Spleen (tissue), 7 donors: Measurements from ENCODE around the gene EMC9.

Source experiments
- POLR2A ChIP-seq, 3 donors: fragments of 450-650 bp; IDR thresholded peaks; one replicate each; pipeline ENCODE4 v1.5.1; 2017; ENCODE audit warnings: antibody characterized with exemption in 3 of 3, mild to moderate bottlenecking in 1 of 3
- POLR2AphosphoS5 ChIP-seq, 3 donors: sonication (generic); formaldehyde crosslinking; IDR thresholded peaks; one replicate each; pipeline ENCODE4 v1.5.1; 2017; ENCODE audit warnings: antibody characterized with exemption in 3 of 3
- TF ChIP-seq, protein P1 (sequence below), 11 experiments: fragments of 200-600 bp in 7 of 11; fragments of 450-650 bp in 4 of 11; sonication (generic) in 4 of 11; IDR thresholded peaks in 8 of 11; conservative IDR thresholded peaks in 3 of 11; 1 replicate in 7 of 11; 2 replicates in 4 of 11; pipeline versions ENCODE4 v1.4.0 to v1.8.0; 2016 to 2021; ENCODE audit warnings: antibody characterized with exemption in 11 of 11, inconsistent platforms in 4 of 11, mild to moderate bottlenecking in 1 of 11
- donor health status: DM: no; HTN: no; CAD: no; lungs with moderate emphysema.
- donor health status: DM: no; HTN: no; CAD: no.
- donor health status: DM: no; HTN: no; CAD: no.

DNA sequence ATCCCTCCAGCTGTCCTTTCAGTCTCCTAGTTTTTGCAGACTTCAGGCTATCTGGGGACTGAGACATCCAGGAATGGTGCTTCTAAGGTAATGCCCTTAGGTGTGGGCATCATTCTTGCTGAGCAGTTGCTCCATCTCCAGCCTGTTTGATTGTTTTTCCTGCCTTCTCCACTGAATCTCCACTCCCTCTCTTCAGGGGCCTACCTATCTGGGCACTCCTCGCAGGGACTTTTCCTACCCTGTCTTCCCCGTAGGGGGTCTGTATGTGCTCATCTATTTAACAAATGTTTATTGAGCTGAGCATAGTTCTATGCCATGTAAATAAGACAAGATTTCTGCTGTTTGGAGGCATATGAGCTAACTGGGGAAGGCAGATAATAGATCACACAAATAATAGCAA is 8.4 kb downstream of the EMC9 start:
- TF ChIP-seq, protein P1, sequence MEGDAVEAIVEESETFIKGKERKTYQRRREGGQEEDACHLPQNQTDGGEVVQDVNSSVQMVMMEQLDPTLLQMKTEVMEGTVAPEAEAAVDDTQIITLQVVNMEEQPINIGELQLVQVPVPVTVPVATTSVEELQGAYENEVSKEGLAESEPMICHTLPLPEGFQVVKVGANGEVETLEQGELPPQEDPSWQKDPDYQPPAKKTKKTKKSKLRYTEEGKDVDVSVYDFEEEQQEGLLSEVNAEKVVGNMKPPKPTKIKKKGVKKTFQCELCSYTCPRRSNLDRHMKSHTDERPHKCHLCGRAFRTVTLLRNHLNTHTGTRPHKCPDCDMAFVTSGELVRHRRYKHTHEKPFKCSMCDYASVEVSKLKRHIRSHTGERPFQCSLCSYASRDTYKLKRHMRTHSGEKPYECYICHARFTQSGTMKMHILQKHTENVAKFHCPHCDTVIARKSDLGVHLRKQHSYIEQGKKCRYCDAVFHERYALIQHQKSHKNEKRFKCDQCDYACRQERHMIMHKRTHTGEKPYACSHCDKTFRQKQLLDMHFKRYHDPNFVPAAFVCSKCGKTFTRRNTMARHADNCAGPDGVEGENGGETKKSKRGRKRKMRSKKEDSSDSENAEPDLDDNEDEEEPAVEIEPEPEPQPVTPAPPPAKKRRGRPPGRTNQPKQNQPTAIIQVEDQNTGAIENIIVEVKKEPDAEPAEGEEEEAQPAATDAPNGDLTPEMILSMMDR (IDR thresholded peaks at IDR 0.05 in 8 of 11, conservative IDR thresholded peaks at IDR 0.05 in 3 of 11), result no peak
- TF ChIP-seq POLR2A (IDR thresholded peaks at IDR 0.05) (no peak), POLR2AphosphoS5 (IDR thresholded peaks at IDR 0.05) (no peak)
